Hepatic stellate cell (primary cell): ENCODE measurements around the gene CRTC1.

ENCODE experiments used
- DNase-seq: peaks from one replicate; pipeline ENCODE4 v3.0.0; 2011; ENCODE audit warnings: low spot score

CRTC1 gene

DNA sequence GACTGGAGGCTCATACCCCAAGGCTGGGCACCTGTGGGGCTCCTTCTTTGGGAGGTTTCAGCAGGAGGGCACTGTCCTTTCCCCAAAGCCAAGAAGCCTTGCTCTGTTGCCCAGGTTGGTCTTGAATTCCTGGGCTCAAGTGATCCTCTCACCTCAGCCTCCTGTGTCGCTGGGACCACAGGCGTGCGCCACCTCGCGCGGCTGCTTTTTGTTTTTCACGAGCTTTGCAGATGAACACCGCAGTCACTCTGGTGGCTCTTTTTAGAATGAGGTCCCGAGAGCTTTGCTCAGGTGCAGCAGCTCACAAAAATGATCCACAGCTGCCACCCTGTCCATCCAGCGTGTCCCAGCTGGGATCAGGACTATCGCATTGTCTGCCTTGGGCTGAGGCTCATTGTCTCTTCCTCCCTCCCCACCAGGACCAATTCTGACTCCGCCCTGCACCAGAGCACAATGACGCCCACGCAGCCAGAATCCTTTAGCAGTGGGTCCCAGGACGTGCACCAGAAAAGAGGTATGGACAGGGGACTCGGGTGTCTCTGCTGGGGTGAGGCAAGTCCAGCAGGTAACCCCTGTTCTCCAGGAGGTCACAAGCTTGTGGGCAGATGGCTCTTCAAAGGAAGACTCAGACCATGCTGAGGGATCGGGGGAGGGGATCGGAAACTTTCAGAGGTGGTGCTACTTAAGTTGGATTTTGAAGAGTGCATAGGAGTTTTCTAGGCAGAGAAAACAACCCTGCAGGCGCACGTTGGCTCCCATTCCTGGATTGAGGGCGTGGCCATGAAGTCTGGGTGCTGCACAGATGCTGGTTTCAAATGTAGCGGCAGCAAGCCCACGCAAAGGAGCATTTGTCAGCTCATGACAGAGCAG lies 66.1 kb downstream of the CRTC1 start:
- DNase-seq, result no peak

DNA sequence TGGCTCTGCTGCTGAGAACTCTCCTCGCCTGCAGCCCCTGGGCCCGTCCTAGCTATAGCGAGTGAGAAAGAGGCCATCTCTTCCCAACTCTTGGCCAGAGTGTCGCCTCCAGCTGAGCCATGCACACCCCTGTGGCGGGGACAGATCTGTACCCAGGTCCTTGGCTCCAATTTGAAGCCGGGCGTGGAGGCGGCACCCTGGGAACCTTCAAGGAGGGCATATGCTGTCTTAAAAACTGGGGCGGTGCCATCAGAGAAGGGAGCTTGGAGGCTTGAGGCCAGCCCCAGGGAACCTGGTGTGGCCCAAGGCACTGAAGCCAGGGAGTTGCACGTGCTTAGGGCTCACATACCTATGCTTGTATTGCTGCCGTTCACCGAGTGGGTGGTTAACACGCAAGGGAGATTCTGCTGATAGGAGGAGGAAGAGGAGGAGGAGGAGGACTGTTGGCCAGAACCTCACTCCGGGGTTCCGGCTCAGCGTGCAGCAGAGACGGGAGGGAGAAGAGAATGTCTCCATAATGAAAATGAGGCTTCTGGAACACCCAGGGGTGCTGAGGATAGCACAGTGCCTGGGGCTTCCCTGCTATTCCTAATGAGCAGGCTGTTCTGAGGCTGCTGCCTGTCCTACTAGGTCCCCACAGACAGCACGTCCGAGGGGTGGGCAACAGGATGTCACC lies 67.0 kb downstream of the CRTC1 start:
- DNase-seq, result no peak

- no peak for DNase-seq
Measured at GRCh38 chr19:18751571-18751970, 68.1 kb downstream of the CRTC1 start.

DNA sequence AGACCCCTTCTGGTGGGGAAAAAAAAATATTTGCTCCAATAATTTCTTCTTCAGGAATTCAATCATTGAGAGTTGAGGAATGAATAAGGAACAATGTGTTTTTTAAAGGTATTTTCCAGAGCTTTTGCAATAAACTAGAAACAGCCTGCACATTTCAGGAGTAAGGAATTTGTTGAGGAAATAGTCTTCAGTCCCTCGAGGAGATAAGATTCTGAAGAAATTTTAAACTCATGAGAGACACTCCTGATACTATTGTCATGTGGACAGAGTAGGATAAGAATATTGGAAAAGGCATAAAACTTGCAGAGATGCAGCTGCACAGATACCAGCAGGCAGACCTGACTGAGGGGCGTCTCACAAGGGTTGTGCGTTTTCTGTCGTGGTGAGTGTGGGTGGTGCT lies 71.0 kb downstream of the CRTC1 start:
- DNase-seq, result no peak

GRCh38 chr19:18756896-18757295 lies 73.4 kb downstream of the CRTC1 start:
- DNase-seq, result no peak

GRCh38 chr19:18759304-18759994 lies 76.0 kb downstream of the CRTC1 start:
- DNase-seq, result no peak

- DNase-seq, result no peak
Measured at GRCh38 chr19:18759995-18760426, 76.5 kb downstream of the CRTC1 start.

DNA sequence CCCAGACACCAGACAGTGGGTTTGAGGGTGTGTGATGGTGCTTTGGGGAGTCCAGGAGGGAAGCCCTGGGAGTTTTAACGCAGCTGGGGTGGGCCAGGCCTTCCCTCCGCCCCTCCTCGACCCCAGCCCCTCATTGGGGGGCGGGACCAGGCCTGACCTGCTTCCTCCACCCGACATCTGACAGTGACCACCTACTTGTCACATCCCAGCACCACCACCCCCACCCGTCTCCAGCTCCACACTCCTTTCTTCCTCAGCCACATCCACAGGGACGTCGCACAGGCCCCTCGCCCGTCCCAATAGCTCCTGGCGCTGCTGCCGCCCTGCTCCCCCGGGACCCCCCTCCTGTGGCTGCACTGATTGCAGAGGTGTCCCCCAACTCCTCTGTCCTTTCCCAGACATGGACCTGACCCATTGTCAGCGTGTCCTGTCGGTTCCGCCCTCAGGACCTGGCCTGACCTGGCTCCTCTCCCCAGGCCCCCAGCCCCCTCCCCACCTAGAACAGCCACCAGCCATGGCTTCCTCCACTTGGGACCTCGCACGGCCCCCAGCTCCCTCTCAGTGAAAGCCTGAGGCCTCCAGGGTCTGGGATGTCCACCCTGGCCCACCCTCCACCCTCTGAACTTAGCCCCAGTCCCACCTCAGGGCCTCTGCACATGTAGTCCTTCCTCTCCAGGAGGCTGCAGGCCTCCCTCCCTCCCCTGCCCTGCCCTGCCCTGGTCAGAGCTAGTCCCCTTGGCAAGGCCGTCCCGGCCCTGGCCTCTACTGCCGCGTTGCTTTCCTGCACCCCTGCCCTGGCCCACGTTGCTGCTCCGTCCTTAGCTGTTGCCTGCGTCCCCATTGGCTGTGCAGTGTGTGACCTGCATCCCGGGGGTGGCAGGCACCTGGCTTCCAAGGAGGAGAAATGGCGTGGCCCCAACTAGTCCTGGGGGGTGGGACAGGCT lies 77.2 kb downstream of the CRTC1 start:
- DNase-seq, result no peak

DNA sequence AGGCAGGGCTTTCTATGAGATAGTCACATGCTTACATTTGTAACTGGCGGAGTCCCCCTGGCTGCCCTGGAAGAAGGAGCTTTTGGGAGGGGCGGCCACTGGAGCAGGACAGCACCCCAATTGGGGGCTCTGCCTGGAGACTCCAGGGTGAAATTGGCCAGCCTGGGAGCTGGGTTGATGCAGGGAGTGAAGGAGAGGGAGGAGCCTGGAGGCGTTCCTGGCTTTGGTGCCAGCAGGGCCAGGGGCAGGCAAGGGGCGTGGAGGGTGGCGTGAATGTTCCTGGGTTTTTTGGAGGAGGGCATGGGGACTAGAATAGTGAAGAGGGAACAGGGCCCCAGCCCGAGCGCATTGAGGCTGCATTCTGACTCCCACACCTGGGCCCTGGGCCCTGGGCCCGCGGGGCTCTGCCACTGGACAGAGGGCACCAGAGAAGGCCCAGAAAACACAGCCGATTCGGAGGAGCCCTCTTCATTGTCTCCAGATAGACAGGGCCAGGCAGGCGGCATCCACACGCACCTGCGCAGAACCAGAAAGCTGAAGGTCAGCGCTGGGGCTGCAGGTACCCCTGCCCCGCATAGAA lies 78.1 kb downstream of the CRTC1 start:
- DNase-seq, result no peak

GRCh38 chr19:18762125-18763023 lies 78.9 kb downstream of the CRTC1 start:
- DNase-seq, result no peak

DNA sequence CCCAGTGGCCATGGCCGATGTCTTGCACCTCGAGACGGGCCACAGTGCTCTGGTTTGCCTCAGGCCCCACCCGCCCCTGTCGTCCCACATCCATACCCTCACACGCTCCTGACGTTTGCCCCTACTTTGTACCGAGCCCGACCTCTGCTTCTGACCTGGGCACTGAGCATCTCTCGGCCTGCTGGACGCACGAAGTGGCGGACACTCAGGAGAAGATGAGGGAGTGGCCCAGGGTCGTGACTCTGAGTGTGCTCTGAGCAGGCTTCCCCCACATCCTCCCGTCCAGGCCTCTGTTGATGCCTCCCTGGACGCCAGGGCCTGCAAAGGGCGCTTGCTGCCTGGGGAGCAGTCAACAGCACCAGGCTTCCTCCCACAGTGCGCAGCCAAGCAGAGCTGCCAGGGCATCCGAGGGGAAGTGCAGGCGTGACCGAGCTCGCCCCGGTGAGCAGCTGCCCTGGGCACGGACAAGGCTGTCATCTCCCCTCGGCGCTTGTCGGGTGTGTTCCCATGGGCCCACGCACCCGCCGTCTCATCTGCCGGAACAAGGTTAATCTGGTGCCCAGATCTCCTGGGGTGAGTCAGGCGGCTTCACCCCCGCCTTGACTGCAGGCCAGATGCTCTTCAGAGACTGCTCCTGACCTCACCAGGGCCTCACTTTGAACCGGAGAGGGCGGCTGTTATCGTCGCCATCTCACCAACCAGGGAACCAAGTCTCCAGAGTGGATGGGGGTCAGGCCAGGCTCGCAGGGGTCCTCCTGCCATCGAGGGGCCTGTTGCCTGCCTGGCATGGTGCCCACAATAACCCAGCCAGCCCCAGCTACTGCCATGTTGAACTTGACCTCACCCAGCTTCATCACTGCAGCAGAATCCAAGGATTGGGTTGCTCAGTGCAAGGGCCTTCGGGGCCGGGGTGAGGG lies 80.5 kb downstream of the CRTC1 start:
- DNase-seq, result no peak

DNA sequence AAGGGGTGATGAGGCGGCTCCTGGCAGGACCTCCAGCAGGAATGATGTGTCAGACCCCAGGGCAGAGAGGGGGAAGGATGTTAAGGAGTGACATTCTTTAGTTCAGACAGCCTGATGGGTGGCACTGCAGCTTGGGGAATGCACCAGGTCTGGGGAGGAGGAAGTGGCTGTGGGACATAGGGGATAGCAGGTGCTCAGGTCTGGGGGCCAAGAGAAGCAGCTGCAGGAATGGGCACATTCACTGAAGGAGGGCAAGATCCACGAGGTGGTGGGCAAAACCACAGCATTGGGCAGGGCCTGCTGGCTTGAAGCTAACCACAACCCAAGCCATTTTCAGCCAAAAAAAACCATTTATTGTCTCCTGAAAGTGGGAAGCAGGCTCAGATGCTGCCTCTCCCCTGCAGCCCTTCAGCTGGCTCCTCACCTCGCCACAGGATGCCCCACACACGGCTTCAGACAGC lies 81.1 kb downstream of the CRTC1 start:
- no peak for DNase-seq

DNA sequence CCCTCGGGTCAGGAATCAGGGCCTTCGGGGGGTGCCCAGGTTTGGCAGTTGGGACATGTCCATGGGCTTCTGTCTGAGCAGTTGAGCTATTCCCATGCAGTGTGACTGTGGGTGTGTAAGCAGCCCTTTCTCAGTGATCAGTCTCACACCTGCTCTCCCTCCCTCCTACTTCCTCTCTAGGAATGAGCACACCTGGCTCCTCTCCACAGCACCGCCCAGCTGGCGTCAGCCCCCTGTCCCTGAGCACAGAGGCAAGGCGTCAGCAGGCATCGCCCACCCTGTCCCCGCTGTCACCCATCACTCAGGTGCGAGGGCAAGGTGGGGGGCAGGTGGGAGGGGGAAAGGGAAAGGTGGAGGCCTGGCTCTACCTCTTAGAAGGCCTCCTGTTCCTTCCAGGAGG lies 81.7 kb downstream of the CRTC1 start:
- DNase-seq, result no peak

DNA sequence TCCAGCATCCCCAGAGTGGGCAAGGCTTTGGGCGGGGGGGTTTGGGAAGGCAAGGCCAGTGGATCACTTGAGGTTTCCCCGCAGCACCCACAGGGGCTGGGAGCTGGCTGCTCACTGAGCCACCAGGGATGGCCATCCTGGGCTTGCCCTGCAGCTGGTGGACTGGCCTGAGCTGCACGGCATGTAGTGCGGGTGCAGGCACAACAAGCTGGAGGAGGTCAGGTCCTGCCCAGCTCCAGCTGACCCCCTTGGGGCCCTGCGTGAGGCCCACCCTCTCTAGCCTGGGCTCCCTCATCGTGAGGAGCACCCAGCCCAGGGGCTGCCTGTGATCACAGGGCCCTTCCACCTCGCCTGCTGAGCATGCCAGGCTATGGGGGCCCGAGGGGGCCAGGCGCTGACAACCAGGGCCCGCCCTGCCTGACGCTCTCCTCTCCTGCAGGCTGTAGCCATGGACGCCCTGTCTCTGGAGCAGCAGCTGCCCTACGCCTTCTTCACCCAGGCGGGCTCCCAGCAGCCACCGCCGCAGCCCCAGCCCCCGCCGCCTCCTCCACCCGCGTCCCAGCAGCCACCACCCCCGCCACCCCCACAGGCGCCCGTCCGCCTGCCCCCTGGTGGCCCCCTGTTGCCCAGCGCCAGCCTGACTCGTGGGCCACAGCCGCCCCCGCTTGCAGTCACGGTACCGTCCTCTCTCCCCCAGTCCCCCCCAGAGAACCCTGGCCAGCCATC lies 84.7 kb downstream of the CRTC1 start:
- DNase-seq, result no peak

DNA sequence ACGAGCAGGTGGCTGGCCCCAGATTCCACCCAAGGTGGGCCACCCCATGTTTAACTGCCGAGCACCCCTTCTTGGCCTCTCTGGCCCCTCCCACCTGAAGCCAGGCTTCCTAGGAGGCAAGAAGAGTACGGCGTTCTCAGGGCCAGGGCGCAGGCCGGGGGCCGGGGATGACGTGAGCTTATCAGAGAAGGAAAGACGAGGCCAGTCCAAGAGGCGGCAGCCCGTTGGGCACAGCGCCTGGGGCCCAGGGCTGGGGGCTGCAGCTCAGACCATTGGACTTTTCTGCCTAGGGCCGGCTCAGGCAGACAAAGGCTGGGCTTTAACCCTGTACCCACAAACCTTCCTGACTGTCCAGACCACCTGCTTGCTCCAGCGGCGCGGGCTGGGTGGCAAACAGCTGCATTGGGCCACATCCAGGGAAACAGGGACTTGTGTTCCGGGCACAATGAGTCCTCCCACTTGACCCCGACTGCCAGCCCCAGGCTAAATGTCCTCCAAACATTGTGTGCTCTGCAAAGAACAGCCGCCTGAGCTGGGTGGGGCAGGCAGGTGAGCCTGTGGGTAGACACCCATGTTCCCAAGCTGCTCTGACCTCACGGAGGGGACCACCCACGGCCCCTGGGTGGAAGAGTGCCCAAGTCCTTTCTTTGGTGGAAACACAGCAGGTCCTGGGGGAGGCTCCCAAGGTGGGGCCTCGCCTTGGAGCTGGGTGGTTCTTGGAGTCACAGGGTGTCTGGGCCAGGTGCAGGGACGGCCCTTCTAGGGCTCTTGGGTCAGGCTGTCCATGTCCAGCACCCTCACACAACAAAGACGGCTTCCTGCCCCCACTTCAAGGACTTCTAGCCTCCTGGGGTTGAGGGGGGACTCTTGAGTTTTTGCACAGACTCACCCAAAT lies 85.8 kb downstream of the CRTC1 start:
- no peak for DNase-seq

GRCh38 chr19:18769989-18770528 lies 86.6 kb downstream of the CRTC1 start:
- no peak for DNase-seq

DNA sequence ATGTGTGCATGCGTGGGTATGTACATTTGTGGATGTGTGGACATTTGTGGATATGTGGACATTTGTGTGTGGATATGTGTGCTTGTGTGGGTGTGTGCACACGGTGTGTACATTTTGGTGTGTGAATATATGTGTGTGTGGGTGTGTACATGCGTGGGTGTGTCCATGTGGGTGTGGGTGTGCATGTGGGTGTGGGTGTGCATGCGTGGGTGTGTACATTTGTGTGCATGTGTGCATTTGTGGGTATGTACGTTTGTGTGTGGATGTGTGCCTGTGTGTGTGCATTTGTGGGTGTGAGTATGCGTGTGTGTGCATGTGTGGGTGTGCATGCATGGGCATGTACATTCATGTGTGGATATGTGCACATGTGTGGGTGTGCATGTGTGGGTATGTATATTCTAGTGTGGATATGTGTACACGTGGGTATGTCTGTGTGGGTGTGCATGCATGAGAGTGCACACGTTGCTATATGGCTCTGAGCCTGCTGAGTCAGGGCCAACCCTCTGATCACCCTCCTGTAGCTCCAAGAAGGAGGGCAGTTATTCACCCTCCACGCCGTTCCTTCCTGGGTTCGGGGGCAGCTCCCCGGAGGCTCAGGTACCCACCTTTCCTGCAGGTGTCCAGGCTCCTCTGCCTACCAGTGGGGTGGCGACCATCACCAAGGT lies 87.3 kb downstream of the CRTC1 start:
- no peak for DNase-seq
